K562 (cell line): ENCODE results near the gene HS3ST4. TPM values are rescaled to one million over a fixed set of nuclear protein-coding genes. Genes with fewer than 3 reads are reported as not detected.

ENCODE experiments used
- ATAC-seq: fragments of 200-7000 bp; cut with Tn5 transposase; 3 replicates; pipeline ENCODE4 v1.9.1; 2020; ENCODE audit warnings: moderate library complexity
- BruUV-seq: library from RNA; stranded (reverse); fragments of 400-500 nt; replicated peaks from 2 replicates; lab custom pipeline; 2021; lab: Mats Ljungman, UMichigan
- CTCF ChIA-PET: fragments of 300-600 bp; formaldehyde crosslinking; extraction: SDS; loops from one replicate; lab custom pipeline; 2021; ENCODE audit warnings: low intra/inter-chr PET ratio; lab: Yijun Ruan, JAX
- POLR2A ChIA-PET: fragments of 300-600, 350-650 bp; sonication (Branson Sonifier 250); formaldehyde crosslinking; extraction: SDS; loops from one replicate; lab custom pipeline; 2021; ENCODE audit warnings: antibody characterized with exemption, inconsistent platforms; lab: Yijun Ruan, JAX
- DNase-seq, 4 experiments: peaks; one replicate each; pipeline versions ENCODE4 v3.0.0 to v3.0.0-alpha.2; 2011 to 2018; ENCODE audit warnings: low spot score in 3 of 4, mixed read lengths in 3 of 4; ENCODE audit errors: extremely low read depth in 1 of 4
- FAIRE-seq: peaks from 2 replicates; lab custom pipeline; 2011; peaks lifted over from hg19 to GRCh38; lab: Jason Lieb, UNC
- H2AFZ ChIP-seq: 2 replicates; pipeline ENCODE4 v1.6.0; 2011; ENCODE audit warnings: low read depth, low read length, control low read depth, inconsistent platforms
- H3K27ac ChIP-seq: fragments of 200-600 bp; 3 replicates; pipeline ENCODE4 v1.8.0; 2011; ENCODE audit warnings: low read depth, mild to moderate bottlenecking, control low read depth, inconsistent platforms, low read length, moderate library complexity, mixed read lengths; ENCODE audit errors: extremely low read depth
- H3K27me3 ChIP-seq, 2 experiments: fragments of 300-600 bp in 1 of 2; 2 replicates in 1 of 2; 3 replicates in 1 of 2; pipeline versions ENCODE4 v1.6.0 to v1.8.0; 2011; ENCODE audit warnings: inconsistent platforms in 2 of 2, low read length in 2 of 2, mild to moderate bottlenecking in 1 of 2, mixed read lengths in 1 of 2, moderate library complexity in 1 of 2; ENCODE audit not compliant: control insufficient read depth in 2 of 2, insufficient read depth in 2 of 2
- H3K36me3 ChIP-seq: fragments of 300-600 bp; 3 replicates; pipeline ENCODE4 v1.8.0; 2011; ENCODE audit warnings: mild to moderate bottlenecking, low read length, inconsistent platforms; ENCODE audit not compliant: control insufficient read depth, insufficient read depth
- H3K4me1 ChIP-seq, 2 experiments: fragments of 200-600 bp in 1 of 2; replicated peaks in 1 of 2; 2 replicates in 1 of 2; 3 replicates in 1 of 2; pipeline versions ENCODE4 v1.5.1 to v1.8.0; 2011; ENCODE audit warnings: inconsistent platforms in 2 of 2, low read length in 2 of 2, mild to moderate bottlenecking in 1 of 2, mixed read lengths in 1 of 2, moderate library complexity in 1 of 2; ENCODE audit not compliant: control insufficient read depth in 2 of 2, insufficient read depth in 2 of 2
- H3K4me2 ChIP-seq: 2 replicates; pipeline ENCODE4 v1.6.1; 2011; ENCODE audit warnings: low read length, control low read depth, inconsistent platforms, mixed read lengths; ENCODE audit not compliant: insufficient read depth
- H3K4me3 ChIP-seq: fragments of 200-600 bp; sonication (generic), shearing (Covaris generic); 2 replicates; pipeline ENCODE4 v1.5.1; 2016; ENCODE audit warnings: control low read depth, inconsistent platforms
- H3K79me2 ChIP-seq: fragments of 200-600 bp; 3 replicates; pipeline ENCODE4 v1.8.0; 2011; ENCODE audit warnings: low read length, inconsistent platforms; ENCODE audit not compliant: control insufficient read depth, insufficient read depth
- H3K9ac ChIP-seq, 2 experiments: 2 replicates each; pipeline versions ENCODE4 v1.6.0 to v1.6.1; 2011; ENCODE audit warnings: low read depth in 2 of 2, low read length in 2 of 2, control low read depth in 1 of 2, inconsistent platforms in 1 of 2, mild to moderate bottlenecking in 1 of 2, mixed read lengths in 1 of 2; ENCODE audit not compliant: insufficient read depth in 1 of 2
- H3K9me1 ChIP-seq: one replicate; pipeline ENCODE4 v1.6.0; 2011; ENCODE audit warnings: inconsistent platforms, mild to moderate bottlenecking, low read length, moderate library complexity; ENCODE audit not compliant: control insufficient read depth, insufficient read depth
- H3K9me3 ChIP-seq: replicated peaks from 2 replicates; pipeline ENCODE4 v1.5.1; 2011; ENCODE audit warnings: low read depth, low read length, inconsistent platforms; ENCODE audit not compliant: control insufficient read depth, insufficient read depth
- H4K20me1 ChIP-seq: replicated peaks from 2 replicates; pipeline ENCODE4 v1.6.1; 2011; ENCODE audit warnings: low read length, inconsistent platforms, mixed read lengths; ENCODE audit not compliant: control insufficient read depth, insufficient read depth
- C11orf30 ChIP-seq: fragments of 450-650 bp; IDR thresholded peaks from 2 replicates; pipeline ENCODE4 v1.6.1; 2016; ENCODE audit warnings: low read depth, mild to moderate bottlenecking
- MAFF ChIP-seq: IDR thresholded peaks from 2 replicates; pipeline ENCODE4 v1.6.1; 2012; ENCODE audit warnings: low read length, improper control_type of control experiment
- MAFG ChIP-seq: fragments of 450-650 bp; conservative IDR thresholded peaks from 2 replicates; pipeline ENCODE4 v1.6.1; 2016; ENCODE audit warnings: missing genetic modification characterization, missing compliant biosample characterization
- MAFK ChIP-seq: IDR thresholded peaks from 2 replicates; pipeline ENCODE4 v1.6.1; 2011; ENCODE audit warnings: low read length, improper control_type of control experiment
- NFIC ChIP-seq: fragments of 450-650 bp; IDR thresholded peaks from 2 replicates; pipeline ENCODE4 v1.6.1; 2017; ENCODE audit warnings: mild to moderate bottlenecking, inconsistent platforms
- TCF7L2 ChIP-seq: fragments of 150-350 bp; IDR thresholded peaks from 2 replicates; pipeline ENCODE4 v1.6.1; 2016; ENCODE audit warnings: low read depth, mild to moderate bottlenecking, low read length, moderate library complexity
- TEAD1 ChIP-seq, 2 experiments: fragments of 450-650 bp in 1 of 2; sonication (generic) in 1 of 2; formaldehyde crosslinking; IDR thresholded peaks; 2 replicates each; pipeline versions ENCODE4 v1.4.0 to v1.8.0; 2020 to 2022; ENCODE audit warnings: mild to moderate bottlenecking in 2 of 2, missing genetic modification reagents in 1 of 2
- ZNF23 ChIP-seq: fragments of 250-450 bp; sonication (Bioruptor Pico); IDR thresholded peaks from 2 replicates; pipeline ENCODE4 v1.4.0; 2020; ENCODE audit warnings: mild to moderate bottlenecking
- ZNF316 ChIP-seq: fragments of 450-650 bp; IDR thresholded peaks from 2 replicates; pipeline ENCODE4 v1.6.1; 2016
- ZNF583 ChIP-seq: fragments of 250-450 bp; sonication (Bioruptor Pico); IDR thresholded peaks from 2 replicates; pipeline ENCODE4 v1.4.0; 2020
- ZNF695 ChIP-seq: fragments of 450-650 bp; formaldehyde crosslinking; IDR thresholded peaks from 2 replicates; pipeline ENCODE4 v1.4.0; 2020; ENCODE audit warnings: mild to moderate bottlenecking, moderate library complexity
- WGBS: fragments of 100-300 bp; shearing (Covaris generic); methylation state at CpG from one replicate; pipeline ENCODE4 v1.1.6; 2016; ENCODE audit warnings: low coverage, mixed read lengths; ENCODE audit not compliant: insufficient coverage; ENCODE audit errors: missing lambda C conversion rate; 5-methylcytosine and 5-hydroxymethylcytosine counted together
- in situ Hi-C: fragments of 300-500 bp; cut with MboI; formaldehyde crosslinking; loops from 4 replicates; pipeline ENCODE4 v1.15.0; 2018; ENCODE audit warnings: inconsistent platforms, mixed read lengths
- intact Hi-C: fragments of 100-400 bp; cut with micrococcal nuclease; formaldehyde crosslinking; loops from 2 replicates; pipeline ENCODE4 v1.14.2; 2022
- polyA plus RNA-seq, 8 experiments: library from polyadenylated mRNA; depleted of rRNA in 4 of 8; stranded (reverse) in 5 of 8; unstranded in 3 of 8; fragments of >200 nt; fragmentation: Nextera tagmentation in 2 of 8; fragmentation: Illumina TruSeq in 1 of 8; extraction: Ambion mirVana in 2 of 8; extraction: Trizol in 1 of 8; gene quantifications; 2 replicates each; pipeline versions ENCODE4 v1.2.1 to v1.2.3, GENCODE V29; 2011 to 2014; ENCODE audit warnings: inconsistent platforms in 1 of 8, missing spikeins in 1 of 8
- total RNA-seq, 7 experiments: library from RNA; depleted of rRNA in 6 of 7; stranded (reverse); fragments of >200 nt in 6 of 7; fragmentation: Illumina TruSeq in 2 of 7; extraction: Trizol in 2 of 7; gene quantifications; 2 replicates each; pipeline versions ENCODE4 v1.2.1 to v1.2.3, GENCODE V29; 2011 to 2021; ENCODE audit warnings: low replicate concordance in 1 of 7
- TF ChIP-seq, protein P1 (sequence below): sonication (generic); formaldehyde crosslinking; IDR thresholded peaks from 2 replicates; pipeline ENCODE4 v1.8.0; 2023; ENCODE audit warnings: mild to moderate bottlenecking, missing genetic modification reagents

The HS3ST4 gene
- total and polyA plus RNA-seq, 9 of the 15 experiments (the other 6 are each of a cell fraction or from before 2014, with no cell fraction given): not detected

DNA sequence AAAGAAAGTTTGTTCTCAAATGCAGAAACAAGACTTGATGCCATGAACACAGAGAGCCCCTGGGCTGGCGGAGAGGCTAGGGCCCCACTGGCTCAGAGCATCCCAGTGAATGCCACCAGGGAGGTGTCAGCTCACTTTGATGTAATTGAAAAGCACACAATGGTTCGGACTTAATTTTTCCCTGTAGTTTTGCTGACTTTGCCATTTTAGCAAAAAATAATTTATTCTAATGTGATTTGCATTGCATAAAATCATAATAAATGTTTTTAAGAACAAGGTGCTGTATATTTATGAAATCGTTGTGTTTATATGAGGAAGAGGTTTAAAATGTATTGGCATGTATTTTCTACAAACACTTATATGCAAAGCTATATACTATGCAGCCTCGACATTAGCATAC lies 140.5 kb downstream of the HS3ST4 start:
- Histone ChIP-seq H3K27ac (no peak overlapping the region), H3K79me2 (no peaks in the 10 kb centered on the region), H3K4me1 (no peaks in the 10 kb centered on the region), H2AFZ (no peak overlapping the region), H3K9me1 (no peaks in the 10 kb centered on the region), H3K4me2 (no peak overlapping the region), H3K4me3 (no peak overlapping the region), H3K9ac (no peak overlapping the region), H3K27me3 (peaks cover 0 to 2% of the 10 kb centered on the region in 2 experiments; a peak in 3 of 5 replicates), H3K9me3 (no peaks in the 10 kb centered on the region), H3K36me3 (no peaks in the 10 kb centered on the region), H4K20me1 (no peaks in the 10 kb centered on the region)
- DNase-seq (no peak), FAIRE-seq (no peak), ATAC-seq (no peak)
- TF ChIP-seq ZNF695: no peak
- TF ChIP-seq NFIC: no peak
- peak; percentile 76 for TF ChIP-seq MAFF
- TF ChIP-seq ZNF316: peak; percentile 85
- peak; percentile 65 for TF ChIP-seq MAFG
- peak; percentile 71 for TF ChIP-seq C11orf30
- TF ChIP-seq MAFK: peak; percentile 57
- POLR2A ChIA-PET: no interaction called here
- 3% methylated on average over 4 of the region's 4 CpGs for WGBS
- no TSS peak for BruUV-seq
- intact Hi-C loops (no loop called here), in situ Hi-C loops (no loop called here)
- CTCF ChIA-PET: no interaction called here

GRCh38 chr16:25834101-25834500 lies 142.3 kb downstream of the HS3ST4 start:
- Histone ChIP-seq H3K4me2 (no peak overlapping the region), H3K9ac (no peak overlapping the region), H3K9me1 (no peaks in the 10 kb centered on the region), H3K9me3 (no peaks in the 10 kb centered on the region), H3K4me1 (no peaks in the 10 kb centered on the region; a peak in 1 of 5 replicates), H3K79me2 (no peaks in the 10 kb centered on the region), H3K27me3 (no peaks in the 10 kb centered on the region; a peak in 2 of 5 replicates), H3K27ac (no peak overlapping the region), H3K4me3 (no peak overlapping the region), H4K20me1 (no peaks in the 10 kb centered on the region), H2AFZ (no peak overlapping the region), H3K36me3 (no peaks in the 10 kb centered on the region)
- no peak for DNase-seq
- WGBS: 0% methylated on average over 1 of the region's 1 CpG
- in situ Hi-C loops: no loop called here
- ATAC-seq: no peak
- FAIRE-seq: no peak
- ChIA-PET POLR2A (no interaction called here), CTCF (no interaction called here)
- intact Hi-C loops: no loop called here
- no TSS peak for BruUV-seq
- TF ChIP-seq ZNF23 (CRISPR knock-in tag) (no peak), TCF7L2 (no peak), TEAD1 (CRISPR knock-in tag; IDR thresholded peaks at IDR 0.05) (no peak), ZNF583 (no peak)
- TF ChIP-seq, protein P1, sequence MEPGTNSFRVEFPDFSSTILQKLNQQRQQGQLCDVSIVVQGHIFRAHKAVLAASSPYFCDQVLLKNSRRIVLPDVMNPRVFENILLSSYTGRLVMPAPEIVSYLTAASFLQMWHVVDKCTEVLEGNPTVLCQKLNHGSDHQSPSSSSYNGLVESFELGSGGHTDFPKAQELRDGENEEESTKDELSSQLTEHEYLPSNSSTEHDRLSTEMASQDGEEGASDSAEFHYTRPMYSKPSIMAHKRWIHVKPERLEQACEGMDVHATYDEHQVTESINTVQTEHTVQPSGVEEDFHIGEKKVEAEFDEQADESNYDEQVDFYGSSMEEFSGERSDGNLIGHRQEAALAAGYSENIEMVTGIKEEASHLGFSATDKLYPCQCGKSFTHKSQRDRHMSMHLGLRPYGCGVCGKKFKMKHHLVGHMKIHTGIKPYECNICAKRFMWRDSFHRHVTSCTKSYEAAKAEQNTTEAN (CRISPR knock-in tag): no peak
